Measurements from ENCODE around the gene SERPINB8. TPM values are rescaled to one million over a fixed set of nuclear protein-coding genes. Genes with fewer than 3 reads are reported as not detected.

The SERPINB8 gene
- total RNA-seq, 4 donors from 2014 or later, result 10.9 to 29.4 (median 17.9) TPM

DNA sequence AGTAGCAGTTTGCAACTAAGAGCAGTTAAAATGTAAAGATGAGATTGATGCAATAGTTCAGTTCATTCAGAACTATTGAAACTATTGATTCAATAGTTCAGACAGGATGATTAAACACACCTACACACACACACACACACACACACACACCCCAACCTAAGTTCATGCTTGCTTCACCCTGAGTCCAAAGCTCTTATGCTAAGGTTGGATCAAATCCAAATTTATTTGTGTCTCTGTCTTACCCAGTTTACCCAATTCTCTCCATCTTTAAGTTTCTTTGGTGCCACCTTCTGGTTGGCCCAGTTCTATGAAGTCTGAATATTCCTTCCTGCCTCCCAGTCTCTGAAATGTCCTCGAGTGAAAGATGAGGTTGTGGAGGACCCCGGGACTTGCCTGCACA lies 5.1 kb downstream of the SERPINB8 start:
- TF ChIP-seq POLR2A (IDR thresholded peaks at IDR 0.05), result no peak
- Histone ChIP-seq H3K4me3 (no peak overlapping the region), H3K27ac (no peak overlapping the region), H3K9me3 (no peaks in the 10 kb centered on the region), H3K27me3 (no peaks in the 10 kb centered on the region), H3K4me1 (peaks cover 0 to 23% (median 9%) of the 10 kb centered on the region in 4 donors), H3K36me3 (no peaks in the 10 kb centered on the region)
- 22 to 29% methylated on average over 2 of the region's 2 CpGs for WGBS, 2 donors
- peak in 1 of 2 donors; percentile 23 for DNase-seq (ENCODE audit: low spot score in 2 of 2)

DNA sequence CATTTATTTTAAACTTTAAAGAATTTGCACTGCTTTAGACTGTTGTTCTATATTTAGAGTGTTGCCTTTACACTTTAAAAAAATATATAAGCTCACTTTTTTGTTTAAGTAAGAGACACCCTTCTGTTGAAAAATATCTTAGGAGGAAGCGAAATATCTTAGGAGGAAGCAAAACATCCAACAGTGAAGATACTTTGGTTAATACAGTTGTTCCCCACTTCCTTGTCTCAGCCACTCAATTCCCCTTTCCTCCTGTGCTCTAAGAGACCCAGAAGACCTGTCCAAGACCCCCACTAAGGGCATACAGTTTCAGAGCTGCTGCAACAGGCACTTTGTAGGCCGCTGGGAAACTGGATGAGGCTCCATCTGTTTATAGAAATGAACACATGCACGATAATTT lies 5.7 kb downstream of the SERPINB8 start:
- peaks cover 0 to 29% (median 10%) of the 10 kb centered on the region in 4 donors for H3K4me1 ChIP-seq
- DNase-seq (ENCODE audit: low spot score in 2 of 2), result no peak
- H3K27me3 ChIP-seq, result no peaks in the 10 kb centered on the region
- no peak overlapping the region for H3K4me3 ChIP-seq
- H3K27ac ChIP-seq, result no peak overlapping the region
- H3K36me3 ChIP-seq, result peaks cover 0 to 3% (median 0%) of the 10 kb centered on the region in 3 donors
- no peaks in the 10 kb centered on the region for H3K9me3 ChIP-seq
- no peak for TF ChIP-seq EP300 (IDR thresholded peaks at IDR 0.05)
- no peak for TF ChIP-seq POLR2A (IDR thresholded peaks at IDR 0.05)
- TF ChIP-seq, protein P1, sequence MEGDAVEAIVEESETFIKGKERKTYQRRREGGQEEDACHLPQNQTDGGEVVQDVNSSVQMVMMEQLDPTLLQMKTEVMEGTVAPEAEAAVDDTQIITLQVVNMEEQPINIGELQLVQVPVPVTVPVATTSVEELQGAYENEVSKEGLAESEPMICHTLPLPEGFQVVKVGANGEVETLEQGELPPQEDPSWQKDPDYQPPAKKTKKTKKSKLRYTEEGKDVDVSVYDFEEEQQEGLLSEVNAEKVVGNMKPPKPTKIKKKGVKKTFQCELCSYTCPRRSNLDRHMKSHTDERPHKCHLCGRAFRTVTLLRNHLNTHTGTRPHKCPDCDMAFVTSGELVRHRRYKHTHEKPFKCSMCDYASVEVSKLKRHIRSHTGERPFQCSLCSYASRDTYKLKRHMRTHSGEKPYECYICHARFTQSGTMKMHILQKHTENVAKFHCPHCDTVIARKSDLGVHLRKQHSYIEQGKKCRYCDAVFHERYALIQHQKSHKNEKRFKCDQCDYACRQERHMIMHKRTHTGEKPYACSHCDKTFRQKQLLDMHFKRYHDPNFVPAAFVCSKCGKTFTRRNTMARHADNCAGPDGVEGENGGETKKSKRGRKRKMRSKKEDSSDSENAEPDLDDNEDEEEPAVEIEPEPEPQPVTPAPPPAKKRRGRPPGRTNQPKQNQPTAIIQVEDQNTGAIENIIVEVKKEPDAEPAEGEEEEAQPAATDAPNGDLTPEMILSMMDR (IDR thresholded peaks at IDR 0.05), result no peak
- WGBS, 2 donors, result 67 to 71% methylated on average over 3 of the region's 3 CpGs

DNA sequence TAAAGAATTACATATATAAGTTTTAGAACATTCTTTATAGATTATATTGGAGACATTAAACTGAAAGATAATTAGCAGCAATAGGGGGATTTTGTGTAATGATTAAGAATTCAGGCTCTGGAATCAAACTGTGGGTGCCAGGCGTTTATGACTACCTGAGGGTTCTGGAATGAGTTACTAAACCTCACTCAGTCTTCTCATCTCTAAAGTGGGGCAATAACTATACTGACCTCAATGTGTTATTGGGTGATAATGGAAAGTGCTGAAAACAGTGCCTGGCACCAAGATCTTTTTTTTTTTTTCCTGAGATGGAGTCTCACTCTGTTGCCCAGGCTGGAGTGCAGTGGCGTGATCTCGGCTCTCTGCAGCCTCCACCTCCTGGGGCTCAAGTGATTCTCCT lies 7.2 kb downstream of the SERPINB8 start:
- peaks cover 0 to 20% (median 6%) of the 10 kb centered on the region in 4 donors for H3K4me1 ChIP-seq
- no peaks in the 10 kb centered on the region for H3K9me3 ChIP-seq
- no peak for DNase-seq (ENCODE audit: low spot score in 2 of 2)
- TF ChIP-seq, protein P1 (IDR thresholded peaks at IDR 0.05), result no peak
- no peak for TF ChIP-seq EP300 (IDR thresholded peaks at IDR 0.05)
- no peak for TF ChIP-seq POLR2A (IDR thresholded peaks at IDR 0.05)
- H3K4me3 ChIP-seq, result no peak overlapping the region
- H3K27ac ChIP-seq, result no peak overlapping the region
- peaks cover 0 to 17% (median 2%) of the 10 kb centered on the region in 3 donors for H3K36me3 ChIP-seq
- WGBS, 2 donors, result 91 to 97% methylated on average over 3 of the region's 3 CpGs
- H3K27me3 ChIP-seq, result no peaks in the 10 kb centered on the region

DNA sequence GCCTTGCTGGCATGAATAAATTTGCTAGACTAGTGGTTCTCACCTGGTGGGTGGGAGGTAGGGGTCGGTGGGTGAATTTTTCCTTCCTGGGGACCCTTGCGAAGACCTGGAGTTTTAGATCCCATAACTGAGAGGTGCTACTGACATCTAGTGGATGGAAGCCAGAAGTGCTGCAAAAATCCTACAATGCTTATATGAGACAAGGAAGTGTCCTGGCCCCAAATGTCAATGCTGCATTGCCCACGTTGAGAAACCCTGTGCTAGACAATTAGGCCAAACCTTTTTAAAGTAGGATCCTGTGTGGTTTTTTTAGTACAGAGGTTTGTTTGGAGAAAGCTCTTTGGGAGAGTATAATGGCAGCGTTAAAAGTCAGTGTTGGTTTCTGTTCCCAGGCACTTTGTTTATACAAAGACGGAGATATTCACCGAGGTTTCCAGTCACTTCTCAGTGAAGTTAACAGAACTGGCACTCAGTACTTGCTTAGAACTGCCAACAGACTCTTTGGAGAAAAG lies 9.6 kb downstream of the SERPINB8 start:
- 3 to 10% methylated on average over 6 of the region's 6 CpGs for WGBS, 2 donors
- H3K27ac ChIP-seq, result peak overlapping the region; percentile 46 to 74 (median 54)

DNA sequence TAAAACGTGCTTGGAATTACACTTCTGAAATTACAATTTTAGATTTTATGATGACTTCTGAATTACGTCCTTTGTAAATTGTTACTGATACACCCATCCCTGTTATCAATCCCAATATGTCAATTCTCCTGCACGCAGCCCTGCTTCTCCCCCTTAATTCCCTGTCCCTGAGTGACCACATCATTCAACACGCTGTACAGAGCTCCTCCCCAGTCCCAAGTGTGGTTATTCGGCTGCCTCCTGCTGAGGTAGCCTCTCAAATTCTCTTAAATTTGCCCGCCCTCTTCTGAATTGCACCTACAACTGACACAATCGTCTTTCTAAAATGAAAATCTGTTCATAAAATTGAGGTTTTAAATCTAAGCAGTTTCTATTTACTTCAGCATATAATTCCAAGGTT lies 10.1 kb downstream of the SERPINB8 start:
- Histone ChIP-seq H3K9me3 (no peaks in the 10 kb centered on the region), H3K4me3 (peak overlapping the region in 3 of 4 donors; percentile 20 to 38 (median 25)), H3K36me3 (peaks cover 0 to 47% (median 11%) of the 10 kb centered on the region in 3 donors), H3K4me1 (peaks cover 0 to 20% (median 6%) of the 10 kb centered on the region in 4 donors), H3K27ac (peak overlapping the region; percentile 46 to 74 (median 52)), H3K27me3 (no peaks in the 10 kb centered on the region)
- WGBS, 2 donors, result 38% methylated on average over 7 of the region's 7 CpGs
- DNase-seq (ENCODE audit: low spot score in 2 of 2), result no peak
- TF ChIP-seq POLR2A (IDR thresholded peaks at IDR 0.05), result no peak
- TF ChIP-seq, protein P1 (IDR thresholded peaks at IDR 0.05), result no peak
- no peak for TF ChIP-seq EP300 (IDR thresholded peaks at IDR 0.05)

More for the DNA sequence above, 9.6 kb downstream of the SERPINB8 start:
- no peaks in the 10 kb centered on the region for H3K27me3 ChIP-seq
- peak overlapping the region in 3 of 4 donors; percentile 20 to 38 (median 25) for H3K4me3 ChIP-seq
- TF ChIP-seq POLR2A (IDR thresholded peaks at IDR 0.05), result no peak
- TF ChIP-seq, protein P1 (IDR thresholded peaks at IDR 0.05), result peak; percentile 59 to 87 (median 83)
- H3K4me1 ChIP-seq, result peaks cover 0 to 20% (median 6%) of the 10 kb centered on the region in 4 donors
- peak; percentile 28 to 75 for DNase-seq (ENCODE audit: low spot score in 2 of 2)
- no peaks in the 10 kb centered on the region for H3K9me3 ChIP-seq
- peaks cover 0 to 42% (median 11%) of the 10 kb centered on the region in 3 donors for H3K36me3 ChIP-seq

Data from tibial nerve (tissue), 4 donors.